A549 treated with Hydrocortisone at 1 μM for 4 hours (cell line): ENCODE data around the gene KDR. TPM values are rescaled to one million over a fixed set of nuclear protein-coding genes. Genes with fewer than 3 reads are reported as not detected.

Experiments
- total RNA-seq: library from RNA; stranded (reverse); fragments of 200-300 nt; extraction: Qiagen RNA extraction; gene quantifications from 5 replicates; pipeline ENCODE4 v1.2.3, GENCODE V29; 2022

Gene KDR
- 0.06 to 0.26 TPM (median 0.10 TPM) in 5 replicates for total RNA-seq

GRCh38 chr4:55125087-55125721 lies at the start of gene KDR:
TSS of gene KDR (minus strand) at chr4:55125595. CDS start at chr4:55125293, 302 bp downstream.

Other genes starting within 250 kb of the KDR start
- gene SRD5A3, start 220.6 kb upstream of the KDR start, total RNA-seq, result 5.9 to 12.6 TPM (median 11.3 TPM) in 5 replicates